Dendritic cell treated with granulocyte-macrophage colony-stimulating factor and Interleukin-4, amounts not matched to agents 40 ng/mL and 50 ng/mL, for 4 days (primary cell): ENCODE results near the gene ACYP1.
"Not testable (repeated sequence)": the region's sequence is repeated elsewhere in the genome, so short reads cannot be mapped to it uniquely, and the experiment has no call there.

ENCODE experiments used
- H3K27ac Mint-ChIP-seq: one replicate; pipeline ENCODE4 v1.8.0; 2022; ENCODE audit warnings: mild to moderate bottlenecking, mixed read lengths
- H3K27me3 Mint-ChIP-seq: one replicate; pipeline ENCODE4 v1.8.0; 2022; ENCODE audit warnings: mild to moderate bottlenecking, mixed read lengths
- H3K36me3 Mint-ChIP-seq: one replicate; pipeline ENCODE4 v1.8.0; 2022; ENCODE audit warnings: low read depth, mixed read lengths
- H3K4me1 Mint-ChIP-seq: one replicate; pipeline ENCODE4 v1.8.0; 2022; ENCODE audit warnings: low read depth, mixed read lengths
- H3K4me3 Mint-ChIP-seq: one replicate; pipeline ENCODE4 v1.8.0; 2022; ENCODE audit warnings: mild to moderate bottlenecking, moderate library complexity, mixed read lengths
- H3K9me3 Mint-ChIP-seq: one replicate; pipeline ENCODE4 v1.8.0; 2022; ENCODE audit warnings: mixed read lengths
- intact Hi-C: fragments of 100-400 bp; cut with micrococcal nuclease; formaldehyde crosslinking; loops from one replicate; pipeline ENCODE4 v1.15.0; 2022

The ACYP1 gene

DNA sequence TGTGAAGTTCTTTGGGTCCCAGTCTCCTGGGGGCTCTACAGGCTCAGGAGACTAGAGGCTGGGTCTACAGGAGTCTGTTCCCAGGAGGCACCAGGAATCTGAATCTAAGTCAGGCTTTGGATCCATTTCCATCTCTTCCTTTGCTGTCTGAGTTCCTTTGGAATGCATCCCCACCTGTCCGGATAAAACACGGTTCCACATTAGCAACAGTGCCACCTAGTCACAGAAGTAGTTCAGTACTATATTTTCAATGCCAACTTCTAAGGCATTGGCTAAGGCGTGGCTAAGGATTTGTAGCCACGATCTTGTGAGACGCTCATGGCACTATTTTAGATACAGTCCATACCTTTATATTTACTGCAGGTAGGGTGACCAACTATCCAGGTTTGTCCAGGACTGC lies 20.7 kb upstream of the ACYP1 start:
- Mint-ChIP-seq H3K4me3 (no peak overlapping the region), H3K9me3 (no peaks in the 10 kb centered on the region), H3K36me3 (peaks cover 66% of the 10 kb centered on the region), H3K27ac (no peak overlapping the region), H3K27me3 (no peaks in the 10 kb centered on the region), H3K4me1 (no peaks in the 10 kb centered on the region)
- intact Hi-C loops, result loop anchor here (10.0 kb wide), 1 partner anchor 50 kb away; no protein-coding TSS in a partner anchor

DNA sequence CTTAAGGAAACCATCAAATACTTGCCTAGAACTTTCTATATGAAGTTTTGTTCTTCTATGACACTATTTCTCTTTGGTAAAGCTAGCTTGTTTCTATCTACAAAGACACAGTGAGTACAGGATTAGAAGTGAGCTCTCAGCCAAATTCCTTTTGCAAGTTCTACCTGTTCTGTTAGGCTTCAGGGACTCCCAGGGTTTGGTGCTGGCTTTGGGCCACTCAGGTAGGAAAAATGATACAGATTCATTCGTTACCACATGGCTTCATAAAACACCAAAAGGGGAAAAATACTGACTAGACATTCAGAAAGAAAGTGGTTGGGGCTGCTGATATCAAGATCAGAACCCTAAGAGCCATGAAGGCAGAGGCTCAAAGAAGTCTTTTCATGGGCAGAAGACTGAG lies 19.4 kb upstream of the ACYP1 start:
- H3K4me1 Mint-ChIP-seq, result no peaks in the 10 kb centered on the region
- intact Hi-C loops, result loop anchor here (10.0 kb wide), 1 partner anchor 48 kb away; no protein-coding TSS in a partner anchor
- H3K27me3 Mint-ChIP-seq, result no peaks in the 10 kb centered on the region
- no peak overlapping the region for H3K27ac Mint-ChIP-seq
- H3K9me3 Mint-ChIP-seq, result no peaks in the 10 kb centered on the region
- H3K36me3 Mint-ChIP-seq, result peaks cover 66% of the 10 kb centered on the region
- H3K4me3 Mint-ChIP-seq, result no peak overlapping the region

DNA sequence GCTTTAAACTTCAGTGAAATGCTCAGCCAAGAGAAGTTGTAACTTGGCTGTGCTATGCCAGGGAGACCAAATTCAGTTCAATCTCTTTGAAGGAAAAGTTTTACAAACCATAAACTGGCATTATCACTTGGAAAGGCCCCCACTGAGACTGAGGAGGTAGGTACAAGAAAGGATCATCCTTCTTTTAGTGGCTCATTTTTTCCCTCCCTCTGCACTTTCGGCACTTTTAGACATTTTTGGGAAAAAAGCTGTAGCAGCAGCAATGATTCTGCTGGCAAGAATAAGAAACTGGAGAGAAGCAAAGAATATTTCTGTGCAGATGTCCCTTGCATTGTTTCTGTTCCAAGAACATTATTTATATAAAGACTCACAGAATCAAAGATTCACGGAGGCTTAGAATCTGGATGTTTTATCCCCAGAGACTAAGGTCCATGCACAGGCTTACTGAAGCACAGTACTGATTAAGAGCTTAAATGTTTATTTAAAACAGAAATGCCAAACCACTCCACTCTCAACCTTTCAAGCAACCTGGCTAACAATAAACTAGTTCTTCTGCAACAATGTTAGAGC lies 17.9 kb upstream of the ACYP1 start:
- no peak overlapping the region for H3K27ac Mint-ChIP-seq
- no peaks in the 10 kb centered on the region for H3K9me3 Mint-ChIP-seq
- H3K4me3 Mint-ChIP-seq, result no peak overlapping the region
- no peaks in the 10 kb centered on the region for H3K4me1 Mint-ChIP-seq
- H3K36me3 Mint-ChIP-seq, result peaks cover 54% of the 10 kb centered on the region
- H3K27me3 Mint-ChIP-seq, result no peaks in the 10 kb centered on the region
- intact Hi-C loops, result loop anchor here (10.0 kb wide), 1 partner anchor 47 kb away; no protein-coding TSS in a partner anchor

DNA sequence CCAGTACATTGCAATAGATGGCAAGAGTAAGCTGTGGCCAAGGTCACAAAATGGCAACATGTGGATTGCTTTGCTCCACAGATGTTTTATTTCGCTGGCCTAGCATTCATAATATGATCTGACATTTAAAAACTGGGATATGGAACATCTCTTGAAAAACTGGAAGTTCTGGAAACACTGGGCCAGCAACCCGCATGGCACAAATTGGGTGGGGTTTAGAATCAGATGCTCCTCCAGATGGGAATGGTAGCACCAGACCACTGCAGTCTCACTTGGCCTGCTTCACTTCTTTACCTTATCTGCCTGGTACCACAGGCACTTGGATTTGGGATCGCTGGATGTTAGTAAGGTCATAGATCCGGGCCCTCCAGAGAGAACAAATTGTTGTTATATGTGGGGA lies 15.7 kb upstream of the ACYP1 start:
- Mint-ChIP-seq H3K36me3 (peaks cover 32% of the 10 kb centered on the region), H3K4me1 (no peaks in the 10 kb centered on the region), H3K4me3 (no peak overlapping the region), H3K27ac (no peak overlapping the region), H3K9me3 (no peaks in the 10 kb centered on the region), H3K27me3 (no peaks in the 10 kb centered on the region)
- intact Hi-C loops, result no loop called here

DNA sequence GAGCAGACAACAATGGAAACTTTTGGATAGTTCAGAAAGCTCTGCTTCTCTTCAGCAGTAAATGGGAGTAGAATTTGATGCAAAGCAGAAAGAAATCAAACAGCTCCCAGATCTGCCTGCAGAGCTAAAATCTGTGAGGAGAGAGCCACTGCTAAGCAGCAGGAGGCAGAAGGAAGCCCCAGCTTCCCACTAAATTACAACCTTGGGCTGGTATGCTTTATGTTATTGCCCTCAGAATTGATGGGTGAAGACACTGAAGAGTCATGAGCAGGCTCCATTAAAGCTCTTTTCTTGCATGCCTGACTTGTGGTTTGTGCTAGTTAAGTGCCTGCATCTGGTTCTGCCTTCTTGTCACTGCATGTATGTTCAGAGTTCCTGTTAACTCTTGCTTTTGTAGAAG lies 14.0 kb upstream of the ACYP1 start:
- no peaks in the 10 kb centered on the region for H3K27me3 Mint-ChIP-seq
- intact Hi-C loops, result no loop called here
- no peaks in the 10 kb centered on the region for H3K4me1 Mint-ChIP-seq
- peaks cover 14% of the 10 kb centered on the region for H3K36me3 Mint-ChIP-seq
- H3K4me3 Mint-ChIP-seq, result no peak overlapping the region
- H3K9me3 Mint-ChIP-seq, result no peaks in the 10 kb centered on the region
- H3K27ac Mint-ChIP-seq, result no peak overlapping the region

DNA sequence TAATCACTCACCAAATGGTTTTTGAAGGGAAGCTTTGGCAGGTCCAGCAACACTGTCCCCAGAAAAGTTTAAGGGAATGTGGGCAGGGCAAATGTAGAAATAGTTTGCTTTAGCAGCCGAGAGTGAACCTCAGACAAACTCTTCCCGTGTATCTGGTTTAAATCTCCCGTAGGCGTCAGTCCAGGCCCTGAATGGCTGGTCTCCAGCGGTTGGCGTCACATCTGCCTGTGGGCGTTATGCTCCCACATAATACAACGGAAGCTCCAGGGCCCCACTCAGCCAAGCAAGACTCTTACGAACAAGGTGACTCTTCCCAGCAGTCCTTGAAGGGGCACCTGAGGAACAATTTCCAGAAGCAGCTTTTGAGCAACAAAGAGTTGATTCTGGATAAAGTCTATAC lies 6.6 kb upstream of the ACYP1 start:
- no peaks in the 10 kb centered on the region for H3K9me3 Mint-ChIP-seq
- H3K27me3 Mint-ChIP-seq, result no peaks in the 10 kb centered on the region
- intact Hi-C loops, result no loop called here
- H3K36me3 Mint-ChIP-seq, result no peaks in the 10 kb centered on the region
- H3K27ac Mint-ChIP-seq, result no peak overlapping the region
- peaks cover 6% of the 10 kb centered on the region for H3K4me1 Mint-ChIP-seq
- H3K4me3 Mint-ChIP-seq, result no peak overlapping the region

DNA sequence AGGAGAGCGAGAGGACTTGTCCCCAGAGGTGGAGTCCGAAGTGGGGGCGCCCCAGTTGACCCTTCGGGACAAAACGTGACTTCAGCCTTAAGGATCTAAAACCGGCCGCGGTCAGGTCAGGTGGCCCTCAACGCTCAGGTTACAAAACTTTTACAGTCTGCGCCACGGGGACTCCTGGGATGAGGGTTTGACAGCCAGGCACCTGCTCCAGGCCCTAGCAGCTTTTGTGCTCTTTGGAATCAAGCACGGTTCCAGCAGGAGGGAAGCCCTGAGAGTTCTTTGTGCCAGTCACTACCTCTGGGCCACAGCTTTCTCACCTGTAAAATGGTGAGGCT lies 6.0 kb upstream of the ACYP1 start:
- no peak overlapping the region for H3K27ac Mint-ChIP-seq
- H3K9me3 Mint-ChIP-seq, result no peaks in the 10 kb centered on the region
- H3K27me3 Mint-ChIP-seq, result no peaks in the 10 kb centered on the region
- peaks cover 6% of the 10 kb centered on the region for H3K4me1 Mint-ChIP-seq
- intact Hi-C loops, result no loop called here
- H3K4me3 Mint-ChIP-seq, result no peak overlapping the region
- H3K36me3 Mint-ChIP-seq, result no peaks in the 10 kb centered on the region

DNA sequence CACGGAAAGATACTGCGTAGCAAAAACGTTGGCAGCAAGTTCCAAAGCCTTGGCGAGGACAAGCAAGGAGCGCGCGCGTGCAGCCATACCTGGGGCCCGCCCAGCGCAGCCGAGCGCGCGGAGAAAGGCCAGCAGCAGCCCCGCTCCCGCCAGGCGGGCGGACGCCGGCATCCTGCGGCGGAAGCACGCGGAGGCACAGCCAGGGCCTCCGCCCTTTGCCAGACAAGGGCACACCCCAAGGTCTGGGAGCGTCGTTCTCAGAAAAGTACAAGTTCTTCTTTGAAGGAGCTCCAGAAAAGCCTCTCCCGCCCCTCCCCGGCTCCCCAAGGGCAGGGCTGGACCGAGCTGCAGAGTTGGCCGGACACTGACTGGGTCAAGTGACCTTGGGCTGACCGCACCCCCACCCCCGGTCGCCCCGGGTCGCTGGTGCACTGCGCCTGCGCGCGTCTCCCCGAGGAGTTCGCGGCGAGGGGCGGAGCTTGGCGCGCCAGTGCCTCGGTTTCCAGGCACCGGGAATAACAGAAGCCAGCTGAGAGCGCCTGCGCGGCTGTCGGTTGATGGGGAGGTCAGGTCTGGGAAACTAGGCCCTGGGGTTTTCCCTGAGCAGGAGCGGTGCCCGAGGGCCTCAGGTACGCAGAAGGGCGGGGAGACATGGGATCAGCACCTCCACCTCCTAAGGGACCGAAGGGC lies 5.4 kb upstream of the ACYP1 start, which contains the start of gene ZC2HC1C:
TSS of gene ZC2HC1C (plus strand) at position 521 of the 690 bp plus-strand sequence. CDS start 933 bp downstream, outside the sequence.
- intact Hi-C loops, result no loop called here
- Mint-ChIP-seq H3K4me3 (no peak within 1 kb of the TSS), H3K4me1 (peaks cover 6% of the 10 kb centered on the region), H3K9me3 (no peaks in the 10 kb centered on the region), H3K27me3 (no peaks in the 10 kb centered on the region), H3K36me3 (no peaks in the 10 kb centered on the region), H3K27ac (no peak within 1 kb of the TSS)

DNA sequence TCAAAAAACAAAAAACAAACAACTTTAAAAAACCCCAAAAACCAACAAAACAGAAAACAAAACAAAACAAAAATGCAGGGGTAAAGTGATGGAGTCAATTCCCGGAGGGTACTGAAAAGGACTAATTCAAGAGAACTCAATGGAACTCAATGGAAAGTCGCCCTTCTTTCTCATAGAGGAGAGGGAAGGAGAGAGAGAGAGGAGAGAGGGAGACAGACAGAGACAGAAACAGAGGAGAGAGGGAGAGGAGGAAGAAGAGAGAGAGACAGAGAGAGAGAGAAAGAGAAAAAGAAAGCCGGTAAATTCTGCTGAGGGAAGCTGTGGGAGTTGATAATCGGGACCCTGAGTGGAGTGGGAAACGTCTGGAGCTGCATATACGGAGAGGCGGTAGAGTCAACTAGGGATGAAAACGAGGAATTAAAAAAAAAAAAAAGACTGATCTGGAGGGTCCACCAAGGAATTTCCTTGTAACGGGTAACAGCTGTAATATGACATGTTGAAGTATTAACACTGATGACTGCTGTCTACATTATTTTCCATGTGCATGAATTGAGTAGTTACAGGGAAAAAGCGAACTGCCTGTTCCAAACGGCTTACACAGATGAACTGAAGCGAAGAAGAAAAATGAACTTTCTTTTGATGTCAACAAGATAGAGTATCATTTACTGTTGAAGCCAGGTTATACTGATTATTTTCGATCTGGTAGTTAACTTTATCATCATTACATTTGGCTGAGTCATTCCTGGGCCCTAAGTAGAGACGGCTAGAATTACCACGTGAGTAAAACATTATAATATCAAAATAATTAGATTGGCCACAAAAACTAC lies 4.7 kb upstream of the ACYP1 start:
- H3K4me1 Mint-ChIP-seq, result peaks cover 14% of the 10 kb centered on the region
- no peak overlapping the region for H3K4me3 Mint-ChIP-seq
- no peak overlapping the region for H3K27ac Mint-ChIP-seq

DNA sequence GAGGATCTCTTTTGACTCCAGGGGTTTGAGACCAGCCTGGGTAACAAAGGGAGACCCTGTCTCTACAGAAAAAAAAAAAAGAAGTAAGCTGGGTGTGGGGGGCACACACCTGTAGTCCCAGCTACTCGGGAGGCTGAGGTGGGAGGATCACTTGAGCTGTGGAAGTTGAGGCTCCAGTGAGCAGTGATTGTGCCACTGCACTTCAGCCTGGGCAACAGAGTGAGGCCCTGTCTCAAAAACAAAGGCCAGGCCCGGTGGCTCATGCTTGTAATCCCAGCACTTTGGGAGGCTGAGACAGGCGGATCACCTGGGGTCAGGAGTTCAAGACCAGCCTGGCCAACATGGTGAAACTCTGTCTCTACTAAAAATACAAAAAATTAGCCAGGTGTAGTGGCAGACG lies 3.9 kb upstream of the ACYP1 start:
- H3K9me3 Mint-ChIP-seq, H3K4me3 Mint-ChIP-seq, intact Hi-C loops, H3K27ac Mint-ChIP-seq, H3K27me3 Mint-ChIP-seq, H3K36me3 Mint-ChIP-seq: not testable (repeated sequence)
- H3K4me1 Mint-ChIP-seq, result peaks cover 19% of the 10 kb centered on the region

More for the DNA sequence above, 4.7 kb upstream of the ACYP1 start:
- no peaks in the 10 kb centered on the region for H3K27me3 Mint-ChIP-seq
- H3K36me3 Mint-ChIP-seq, result peaks cover 6% of the 10 kb centered on the region
- H3K9me3 Mint-ChIP-seq, result no peaks in the 10 kb centered on the region
- intact Hi-C loops, result no loop called here

DNA sequence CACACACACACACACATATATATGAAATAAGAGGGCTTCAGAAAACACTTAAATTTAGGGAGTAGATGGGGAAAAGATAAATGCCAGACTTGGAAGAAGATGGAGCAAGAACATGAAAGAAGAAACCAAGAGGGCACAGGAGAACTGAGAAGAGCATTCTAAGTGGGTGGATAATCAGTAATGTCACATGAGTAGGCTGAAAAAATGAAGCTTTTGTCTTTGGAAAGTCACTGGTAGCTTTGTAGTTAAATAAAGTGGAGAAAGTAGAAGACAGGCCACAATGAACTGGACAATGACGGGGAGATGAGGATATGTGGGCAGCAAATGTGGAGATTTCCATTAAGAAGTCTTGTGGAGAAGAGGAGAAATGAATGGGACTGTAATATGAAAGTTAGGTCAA lies 3.4 kb upstream of the ACYP1 start:
- intact Hi-C loops, result no loop called here
- peaks cover 19% of the 10 kb centered on the region for H3K4me1 Mint-ChIP-seq
- H3K27me3 Mint-ChIP-seq, result no peaks in the 10 kb centered on the region
- H3K27ac Mint-ChIP-seq, result no peak overlapping the region
- H3K9me3 Mint-ChIP-seq, result no peaks in the 10 kb centered on the region
- no peak overlapping the region for H3K4me3 Mint-ChIP-seq
- H3K36me3 Mint-ChIP-seq, result peaks cover 7% of the 10 kb centered on the region

DNA sequence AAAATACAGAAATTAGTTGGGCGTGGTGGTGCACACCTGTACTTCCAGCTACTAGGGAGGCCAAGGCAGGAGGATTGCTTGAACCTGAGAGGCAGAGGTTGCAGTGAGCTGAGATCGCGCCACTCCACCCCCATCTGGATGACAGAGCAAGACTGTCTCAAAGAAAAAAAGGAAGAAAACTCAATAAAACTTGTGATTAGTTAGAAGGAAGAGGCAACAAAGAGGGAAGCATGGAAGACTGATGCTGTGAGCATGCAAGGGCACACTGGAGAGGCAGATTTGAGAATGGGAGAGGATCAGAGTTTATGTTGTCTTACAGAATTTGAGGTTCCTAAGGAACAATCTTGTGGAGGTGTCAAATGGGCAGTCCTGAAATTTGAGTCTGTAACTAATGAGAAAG lies 2.9 kb upstream of the ACYP1 start:
- Mint-ChIP-seq H3K27me3 (no peaks in the 10 kb centered on the region), H3K9me3 (no peaks in the 10 kb centered on the region), H3K27ac (no peak overlapping the region), H3K4me1 (peaks cover 19% of the 10 kb centered on the region), H3K36me3 (peaks cover 7% of the 10 kb centered on the region), H3K4me3 (no peak overlapping the region)
- intact Hi-C loops, result no loop called here

DNA sequence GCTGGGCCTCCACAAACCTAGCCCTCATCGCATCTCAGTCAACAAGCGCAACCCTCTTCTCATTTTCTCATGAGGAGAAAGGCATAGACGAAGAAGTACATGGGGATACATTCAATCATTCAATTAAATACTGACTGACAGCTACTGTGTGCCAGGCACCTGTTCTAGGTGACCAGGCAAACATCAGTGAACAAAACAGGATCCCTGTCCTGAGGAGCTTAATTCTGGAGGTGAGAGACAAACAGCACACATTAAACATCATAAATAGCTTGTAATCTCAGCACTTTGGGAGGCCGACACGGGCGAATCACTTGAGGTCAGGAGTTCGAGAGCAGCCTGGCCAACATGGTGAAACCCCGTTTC lies 362 bp upstream of the ACYP1 start:
- H3K4me1 Mint-ChIP-seq, result peaks cover 14% of the 10 kb centered on the region
- intact Hi-C loops, result loop anchor here (5.0 kb wide), 1 partner anchor 62 kb away; the partner anchor contains the start of gene EIF2B2
- H3K36me3 Mint-ChIP-seq, result peaks cover 22% of the 10 kb centered on the region
- no peaks in the 10 kb centered on the region for H3K9me3 Mint-ChIP-seq
- H3K4me3 Mint-ChIP-seq, result peak overlapping the region; percentile 94
- H3K27me3 Mint-ChIP-seq, result no peaks in the 10 kb centered on the region
- peak overlapping the region; percentile 92 for H3K27ac Mint-ChIP-seq

DNA sequence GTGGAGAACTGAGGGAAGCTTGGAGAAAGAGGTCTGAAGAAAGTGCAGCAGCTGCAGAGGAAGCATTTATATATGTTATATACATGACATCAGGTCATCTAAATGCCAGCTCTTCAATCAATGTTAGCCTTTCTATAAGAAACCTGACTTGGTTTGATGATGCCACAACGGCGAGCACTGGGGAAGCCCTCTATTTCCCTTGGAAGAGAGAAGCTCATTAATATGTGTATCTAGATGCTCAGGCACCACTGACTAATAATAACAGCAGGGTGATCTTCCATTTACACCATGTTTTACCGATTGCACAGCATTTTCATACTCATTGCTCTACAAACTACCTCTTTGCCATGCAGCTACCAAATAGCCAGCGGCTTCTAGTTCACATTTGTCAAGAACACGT lies 811 bp downstream of the ACYP1 start:
- Mint-ChIP-seq H3K36me3 (peaks cover 23% of the 10 kb centered on the region), H3K4me1 (peaks cover 14% of the 10 kb centered on the region), H3K9me3 (no peaks in the 10 kb centered on the region), H3K27me3 (no peaks in the 10 kb centered on the region), H3K27ac (peak overlapping the region; percentile 92), H3K4me3 (peak overlapping the region; percentile 94)
- intact Hi-C loops, result loop anchor here (5.0 kb wide), 1 partner anchor 61 kb away; the partner anchor contains the start of gene EIF2B2
